RPMI7951 (cell line): Measurements from ENCODE around the gene SMC3. TPM values are rescaled to one million over a fixed set of nuclear protein-coding genes. Genes with fewer than 3 reads are reported as not detected.
"Not testable (repeated sequence)": the region's sequence is repeated elsewhere in the genome, so short reads cannot be mapped to it uniquely, and the experiment has no call there.

Source experiments
- DNase-seq: peaks from one replicate; pipeline ENCODE4 v3.0.0-alpha.2; 2012; ENCODE audit warnings: low read depth
- total RNA-seq: library from RNA; depleted of rRNA; stranded (reverse); fragments of >200 nt; shearing (Covaris generic); gene quantifications from 2 replicates; pipeline ENCODE4 v1.2.3, GENCODE V29; 2014

SMC3 gene
- total RNA-seq, 1 experiment from 2014 or later, result 43.0 TPM

DNA sequence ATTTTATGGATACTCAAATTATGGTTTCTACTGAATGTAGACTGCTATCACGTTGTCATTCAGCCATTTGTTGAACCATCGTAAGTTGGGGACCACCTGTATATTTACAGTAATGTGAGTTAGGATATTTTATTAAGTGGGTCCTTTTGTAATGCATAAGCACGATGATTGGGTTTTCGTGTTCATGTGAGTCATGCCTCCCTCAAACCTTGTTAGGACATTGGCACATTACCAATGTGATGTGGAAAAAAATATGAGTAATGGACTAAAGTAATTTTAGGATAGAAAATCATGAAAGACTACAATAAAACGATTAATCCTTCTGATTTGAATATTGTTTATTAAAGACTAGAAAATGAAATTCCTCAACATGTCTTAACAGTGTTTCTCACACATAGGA lies 8.7 kb downstream of the SMC3 start:
- DNase-seq, result peak; percentile 60

- DNase-seq, result no peak
Observed at GRCh38 chr10:110577056-110577455, 9.6 kb downstream of the SMC3 start.

DNA sequence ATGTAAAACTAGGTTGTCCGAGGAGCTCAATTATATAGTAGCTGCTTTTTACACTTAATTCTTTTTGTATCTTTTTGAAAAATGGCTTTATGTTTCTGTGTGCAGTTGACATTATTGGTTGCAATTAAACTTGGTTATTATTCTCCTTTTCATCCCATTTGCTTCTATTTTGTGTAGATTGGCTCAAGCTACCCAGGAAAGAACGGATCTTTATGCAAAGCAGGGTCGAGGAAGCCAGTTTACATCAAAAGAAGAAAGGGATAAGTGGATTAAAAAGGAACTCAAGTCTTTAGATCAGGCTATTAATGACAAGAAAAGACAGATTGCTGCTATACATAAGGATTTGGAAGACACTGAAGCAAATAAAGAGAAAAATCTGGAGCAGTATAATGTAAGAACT lies 16.5 kb downstream of the SMC3 start:
- DNase-seq, result no peak

GRCh38 chr10:110591760-110592159 lies 24.3 kb downstream of the SMC3 start:
- DNase-seq, result no peak

DNA sequence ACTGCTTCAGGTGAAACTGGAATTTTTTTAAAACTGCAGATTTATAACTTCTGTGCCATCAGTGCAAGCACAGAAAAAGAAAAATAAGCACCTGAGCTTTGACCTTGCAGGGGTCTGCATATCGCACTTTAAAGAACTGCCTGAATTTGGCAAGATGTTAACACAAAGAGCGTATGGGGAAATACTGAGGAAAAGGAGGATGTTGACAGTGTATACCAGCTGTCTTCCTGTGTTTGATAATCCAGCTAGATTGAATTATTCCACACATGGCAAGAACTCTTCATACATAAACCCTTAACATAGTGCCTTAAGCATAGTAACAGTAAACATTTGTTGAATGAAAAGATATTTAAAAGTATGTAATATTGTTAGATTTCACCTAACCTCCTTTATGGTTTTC lies 30.0 kb downstream of the SMC3 start:
- DNase-seq, result no peak

DNA sequence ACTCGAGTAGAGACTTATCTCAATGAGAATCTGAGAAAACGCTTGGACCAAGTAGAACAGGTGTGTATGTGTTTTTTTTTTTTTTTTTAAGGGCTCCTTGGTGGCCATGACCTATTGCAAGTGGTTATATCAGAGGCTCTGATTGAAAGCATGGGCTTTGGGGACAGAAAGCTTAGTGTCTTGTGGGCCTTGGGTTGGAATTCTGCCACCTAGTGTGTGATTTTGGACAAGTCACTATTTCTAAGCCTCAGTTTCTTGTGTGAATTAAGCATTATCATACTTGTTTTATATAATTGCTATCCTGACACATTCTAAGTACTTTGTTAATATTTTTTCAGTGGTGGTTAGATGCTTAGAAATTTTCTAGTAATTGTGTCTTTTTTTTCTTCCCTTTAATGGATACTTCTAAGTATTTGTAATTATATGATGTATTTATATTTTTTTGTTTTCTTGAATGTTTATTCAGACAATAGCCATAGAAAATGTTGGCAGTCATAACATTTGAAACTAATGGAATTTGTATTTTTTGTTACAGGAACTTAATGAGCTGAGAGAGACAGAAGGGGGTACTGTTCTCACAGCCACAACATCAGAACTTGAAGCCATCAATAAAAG lies 33.1 kb downstream of the SMC3 start:
- DNase-seq, result peak; percentile 56

GRCh38 chr10:110601581-110601980 lies 34.1 kb downstream of the SMC3 start:
- DNase-seq, result no peak

GRCh38 chr10:110608087-110608486 lies 40.6 kb downstream of the SMC3 start:
- no peak for DNase-seq

GRCh38 chr10:110609605-110610004 lies 42.1 kb downstream of the SMC3 start:
- DNase-seq, result peak; percentile 8

DNA sequence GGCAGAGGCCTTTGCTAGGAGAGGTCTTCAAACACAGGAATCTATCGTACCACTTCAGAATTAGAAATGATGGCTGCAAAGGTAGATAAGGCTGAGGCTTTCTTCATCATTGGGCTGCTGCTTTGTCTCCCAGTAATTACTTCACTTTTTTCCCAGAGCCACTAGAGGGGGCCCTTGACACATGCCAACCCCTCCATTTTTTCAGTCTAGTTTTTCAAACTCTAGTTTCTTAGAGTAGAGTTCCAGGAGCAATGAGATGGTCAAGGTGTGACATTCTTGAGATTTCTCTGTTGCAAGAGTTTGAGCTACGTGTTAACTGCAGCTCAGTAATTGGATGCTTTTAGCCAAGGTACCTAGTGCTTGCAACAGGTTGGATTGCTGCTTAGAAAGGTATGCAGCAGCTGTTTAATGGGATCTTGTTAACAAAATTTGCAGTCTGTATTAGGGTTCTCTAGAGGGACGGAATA lies 42.8 kb downstream of the SMC3 start:
- peak; percentile 44 for DNase-seq

GRCh38 chr10:110610781-110611180 lies 43.3 kb downstream of the SMC3 start:
- DNase-seq, result not testable (repeated sequence)

DNA sequence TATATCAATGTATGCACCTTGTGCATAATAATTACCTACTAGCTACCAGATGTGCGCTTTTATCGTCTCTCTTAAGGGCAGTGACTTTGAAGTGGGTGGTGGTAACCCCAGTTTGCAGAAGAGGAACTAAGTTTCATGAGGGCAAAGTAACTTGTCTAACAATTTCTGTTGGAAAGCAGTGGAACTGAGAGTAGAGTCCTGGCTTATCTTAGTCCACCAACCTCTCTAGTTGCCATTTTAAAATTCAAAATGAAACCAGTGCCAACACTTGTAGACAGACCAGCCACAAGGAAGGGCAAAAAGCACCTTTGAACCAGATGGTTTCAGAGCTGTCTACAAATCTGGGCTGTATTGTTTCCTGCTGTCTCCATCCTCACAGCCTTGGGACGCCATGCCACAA lies 44.6 kb downstream of the SMC3 start:
- DNase-seq, result no peak

DNA sequence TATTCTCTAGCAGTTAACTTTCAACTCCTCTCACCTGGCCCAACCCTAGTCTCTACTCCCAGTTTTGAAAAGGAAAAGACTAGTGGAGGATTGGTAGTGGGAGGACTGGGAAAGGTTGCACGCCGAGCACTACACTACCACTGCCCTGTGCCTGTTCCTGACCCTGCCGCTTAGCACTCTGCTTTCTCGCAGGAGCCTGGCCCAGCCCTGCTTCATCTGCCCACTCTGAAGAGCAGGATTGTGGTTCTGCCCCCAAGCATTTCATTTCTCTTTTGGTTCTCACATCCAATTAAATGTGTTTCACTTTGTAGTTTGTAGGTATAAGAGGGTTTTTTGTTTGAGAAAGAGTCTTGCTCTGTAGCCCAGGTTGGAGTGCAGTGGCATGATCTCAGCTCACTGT lies 45.1 kb downstream of the SMC3 start:
- DNase-seq, result no peak

DNA sequence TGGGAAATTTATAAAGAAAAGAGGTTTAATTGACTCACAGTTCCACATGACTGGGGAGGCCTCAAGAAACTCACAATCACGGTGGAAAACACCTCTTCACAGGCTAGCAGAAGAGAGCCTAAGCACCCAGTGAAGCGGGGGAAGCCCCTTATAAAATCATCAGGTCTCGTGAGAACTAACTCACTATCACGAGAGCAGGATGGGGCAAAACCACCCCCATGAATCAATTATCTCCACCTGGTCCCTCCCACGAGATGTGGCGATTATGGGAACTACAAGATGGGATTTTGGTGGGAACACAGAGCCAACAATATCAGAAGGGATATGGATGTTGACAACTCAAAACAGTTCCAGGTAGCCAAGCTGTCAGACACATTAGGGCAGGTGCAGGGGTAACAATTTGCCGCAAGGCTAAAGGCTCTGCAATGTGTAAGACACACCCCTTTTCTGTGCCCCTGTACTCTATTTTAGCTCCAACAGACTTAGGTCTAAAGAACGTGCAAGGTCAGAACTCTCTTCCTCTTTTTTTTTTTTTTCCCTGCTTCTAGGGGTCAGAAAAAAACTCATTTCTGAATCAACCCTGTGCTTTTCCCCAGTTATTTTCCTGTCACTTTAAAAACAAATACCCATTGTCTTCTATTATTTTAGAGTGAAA lies 46.0 kb downstream of the SMC3 start:
- DNase-seq, result no peak

DNA sequence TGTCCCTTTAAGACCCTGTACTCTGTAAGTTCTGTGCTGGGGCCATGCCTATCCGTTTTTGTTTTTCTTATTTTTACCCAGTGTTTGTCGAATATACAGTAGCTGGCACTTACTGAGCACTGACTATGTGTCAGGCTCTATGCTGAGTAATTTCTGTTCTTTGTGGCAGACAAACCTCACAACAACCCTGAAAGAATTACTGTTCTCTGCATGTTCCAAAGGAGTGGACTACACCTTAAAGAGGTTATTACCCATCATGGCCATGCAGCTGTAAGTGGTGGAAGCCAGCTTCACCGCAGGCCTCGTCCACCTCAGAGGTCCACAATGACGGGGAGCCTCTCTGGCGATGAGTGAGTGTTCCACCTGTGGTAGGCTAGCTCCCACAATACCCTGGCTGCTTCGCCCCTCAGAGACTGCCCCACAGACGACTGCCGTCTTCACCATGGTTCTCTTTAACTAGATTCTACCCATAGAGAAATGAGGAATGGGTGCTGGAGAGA lies 46.6 kb downstream of the SMC3 start:
- no peak for DNase-seq

- peak; percentile 16 for DNase-seq
Observed at GRCh38 chr10:110615057-110615747, 47.7 kb downstream of the SMC3 start.

DNA sequence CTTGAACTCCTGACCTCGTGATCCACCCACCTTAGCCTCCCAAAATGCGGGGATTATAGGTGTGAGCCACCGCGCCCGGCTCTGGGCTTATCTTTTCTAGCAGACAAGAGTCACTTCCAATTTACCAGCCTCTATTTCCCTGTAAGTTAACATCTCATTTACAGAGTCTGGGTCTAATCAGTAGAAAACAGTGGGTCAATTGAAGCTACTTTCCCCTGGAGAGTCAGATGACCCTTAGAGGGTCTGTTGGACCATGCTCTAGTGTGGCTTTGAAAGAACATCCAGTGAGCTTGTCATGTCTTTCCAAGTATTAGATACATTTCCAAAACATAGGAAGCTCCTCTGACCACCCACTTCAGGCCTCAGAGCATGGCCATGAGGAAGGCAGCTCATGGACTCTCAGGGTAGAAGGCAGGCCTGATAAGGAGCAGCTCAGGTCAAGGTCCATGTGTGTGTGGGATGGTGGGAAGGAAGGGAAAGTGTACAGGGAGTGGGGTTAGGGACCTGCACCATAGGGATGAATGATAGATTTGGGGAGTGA lies 49.1 kb downstream of the SMC3 start:
- DNase-seq, result no peak

DNA sequence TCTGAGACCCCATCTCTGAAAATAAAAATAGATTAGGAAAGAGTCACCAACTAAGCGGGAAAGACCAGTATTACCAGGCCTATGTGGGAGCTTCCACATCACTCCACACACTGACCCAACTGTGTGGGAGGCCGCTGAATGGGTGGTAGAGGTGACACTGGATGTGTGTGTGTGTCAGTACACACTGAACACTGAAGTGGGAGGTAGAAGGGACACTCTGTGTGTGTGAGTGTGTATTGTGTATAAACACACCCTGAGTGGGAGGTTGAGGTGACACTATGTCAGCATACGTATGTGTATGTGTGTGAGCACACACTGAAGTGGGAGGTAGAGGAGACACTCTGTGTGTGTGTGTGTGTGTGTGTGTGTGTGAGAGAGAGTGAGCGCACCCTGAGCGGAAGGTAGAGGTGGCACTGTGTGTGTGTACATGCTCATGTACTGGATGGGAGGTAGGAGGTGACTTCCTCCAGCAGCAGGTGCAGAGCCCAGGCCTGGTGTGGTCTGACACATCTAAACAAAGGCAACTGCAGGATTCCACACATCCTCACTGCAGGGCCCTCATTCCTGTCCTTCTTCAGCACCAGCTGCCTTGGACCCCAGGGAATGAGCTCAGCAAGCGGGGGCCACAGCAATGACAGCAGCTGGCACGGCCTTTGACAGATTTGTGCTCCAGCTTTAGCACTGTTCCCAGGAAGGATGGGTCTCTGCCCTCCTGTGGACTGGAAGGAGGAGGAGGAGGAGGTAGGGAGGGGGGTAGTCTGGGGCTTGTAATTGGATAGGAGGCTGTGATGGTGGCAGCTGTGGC lies 50.1 kb downstream of the SMC3 start:
- no peak for DNase-seq

GRCh38 chr10:110618230-110618610 lies 50.7 kb downstream of the SMC3 start:
- no peak for DNase-seq

- DNase-seq, result no peak
Observed at GRCh38 chr10:110619514-110620397, 52.3 kb downstream of the SMC3 start.

- DNase-seq, result no peak
Observed at GRCh38 chr10:110620398-110620719, 52.9 kb downstream of the SMC3 start.
